ENCODE results near the gene FOXP1. TPM values are rescaled to one million over a fixed set of nuclear protein-coding genes. Genes with fewer than 3 reads are reported as not detected.

Gene FOXP1
- total RNA-seq, 4 donors from 2014 or later = 86.4 to 107 (median 93.8) TPM

- Histone ChIP-seq H3K9me3 (no peaks in the 10 kb centered on the region), H3K36me3 (no peaks in the 10 kb centered on the region), H3K4me1 (peaks cover 0 to 7% (median 0%) of the 10 kb centered on the region in 4 donors), H3K27ac (no peak overlapping the region), H3K27me3 (no peaks in the 10 kb centered on the region), H3K4me3 (no peak overlapping the region)
- 83 to 89% methylated on average over 5 of the region's 5 CpGs for WGBS, 2 donors
- no peak for DNase-seq (ENCODE audit: low spot score in 2 of 2)
- TF ChIP-seq POLR2A (IDR thresholded peaks at IDR 0.05) = no peak
- TF ChIP-seq CTCF (IDR thresholded peaks at IDR 0.05) = no peak
- TF ChIP-seq EP300 (IDR thresholded peaks at IDR 0.05) = no peak
Observed at GRCh38 chr3:71317749-71318457, 265.6 kb downstream of the FOXP1 start.

GRCh38 chr3:71317140-71317539 lies 266.4 kb downstream of the FOXP1 start:
- Histone ChIP-seq H3K4me3 (no peak overlapping the region), H3K36me3 (no peaks in the 10 kb centered on the region), H3K27me3 (no peaks in the 10 kb centered on the region), H3K27ac (no peak overlapping the region), H3K9me3 (no peaks in the 10 kb centered on the region), H3K4me1 (peaks cover 0 to 12% (median 0%) of the 10 kb centered on the region in 4 donors)
- no peak for TF ChIP-seq CTCF (IDR thresholded peaks at IDR 0.05)
- no peak for TF ChIP-seq POLR2A (IDR thresholded peaks at IDR 0.05)
- no peak for TF ChIP-seq EP300 (IDR thresholded peaks at IDR 0.05)
- WGBS, 2 donors = 92 to 98% methylated on average over 6 of the region's 6 CpGs
- DNase-seq (ENCODE audit: low spot score in 2 of 2) = no peak

- TF ChIP-seq CTCF (IDR thresholded peaks at IDR 0.05) = no peak
- TF ChIP-seq POLR2A (IDR thresholded peaks at IDR 0.05) = no peak
- TF ChIP-seq EP300 (IDR thresholded peaks at IDR 0.05) = no peak
- Histone ChIP-seq H3K4me3 (no peak overlapping the region), H3K27me3 (no peaks in the 10 kb centered on the region), H3K4me1 (peaks cover 0 to 21% (median 0%) of the 10 kb centered on the region in 4 donors), H3K36me3 (no peaks in the 10 kb centered on the region), H3K9me3 (no peaks in the 10 kb centered on the region), H3K27ac (no peak overlapping the region)
- no peak for DNase-seq (ENCODE audit: low spot score in 2 of 2)
- WGBS, 2 donors = 89 to 95% methylated on average over 14 to 16 of the region's 16 CpGs
Observed at GRCh38 chr3:71316066-71316777, 267.3 kb downstream of the FOXP1 start.

- no peak for TF ChIP-seq CTCF (IDR thresholded peaks at IDR 0.05)
- TF ChIP-seq EP300 (IDR thresholded peaks at IDR 0.05) = no peak
- TF ChIP-seq POLR2A (IDR thresholded peaks at IDR 0.05) = no peak
- no peak overlapping the region for H3K4me3 ChIP-seq
- WGBS, 2 donors = 88 to 97% methylated on average over 2 of the region's 2 CpGs
- H3K36me3 ChIP-seq = no peaks in the 10 kb centered on the region
- H3K27me3 ChIP-seq = no peaks in the 10 kb centered on the region
- H3K4me1 ChIP-seq = peaks cover 0 to 24% (median 0%) of the 10 kb centered on the region in 4 donors
- no peak overlapping the region for H3K27ac ChIP-seq
- H3K9me3 ChIP-seq = no peaks in the 10 kb centered on the region
- DNase-seq (ENCODE audit: low spot score in 2 of 2) = no peak
Observed at GRCh38 chr3:71315431-71315830, 268.1 kb downstream of the FOXP1 start.

- DNase-seq (ENCODE audit: low spot score in 2 of 2) = no peak
- H3K27ac ChIP-seq = no peak overlapping the region
- 97 to 98% methylated on average over 2 of the region's 2 CpGs for WGBS, 2 donors
- H3K4me1 ChIP-seq = peaks cover 0 to 28% (median 0%) of the 10 kb centered on the region in 4 donors
- H3K9me3 ChIP-seq = no peaks in the 10 kb centered on the region
- TF ChIP-seq EP300 (IDR thresholded peaks at IDR 0.05) (no peak), CTCF (IDR thresholded peaks at IDR 0.05) (no peak)
- no peaks in the 10 kb centered on the region for H3K36me3 ChIP-seq
- H3K27me3 ChIP-seq = no peaks in the 10 kb centered on the region
- H3K4me3 ChIP-seq = no peak overlapping the region
Observed at GRCh38 chr3:71313844-71314243, 269.7 kb downstream of the FOXP1 start.
